SW480 (cell line): ENCODE measurements around the gene GUCD1.

Source experiments
- DNase-seq: peaks from one replicate; pipeline ENCODE4 v3.0.0-alpha.2; 2016; ENCODE audit warnings: low spot score

Gene GUCD1

DNA sequence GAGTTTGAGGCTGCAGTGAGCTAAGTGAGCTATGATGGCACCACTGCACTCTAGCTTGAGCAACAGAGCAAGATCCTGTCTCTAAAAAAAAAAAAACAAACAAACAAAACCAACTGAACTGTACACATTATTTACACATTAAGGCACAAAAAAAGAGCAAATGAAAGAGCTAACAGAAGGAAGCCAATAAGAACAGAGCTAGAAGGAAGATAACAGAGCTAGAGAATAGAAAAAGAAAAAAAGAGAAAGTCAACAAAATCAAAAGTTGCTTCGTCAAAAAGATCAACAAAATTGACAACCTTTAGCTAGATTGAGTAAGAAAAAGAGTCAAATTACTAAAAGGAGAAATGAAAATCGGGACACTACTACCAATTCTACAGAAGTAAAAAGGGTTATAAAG is 25.0 kb downstream of the GUCD1 start:
- DNase-seq: no peak

GRCh38 chr22:24526191-24526590 is 28.7 kb downstream of the GUCD1 start:
- no peak for DNase-seq

- DNase-seq: peak; percentile 70
These were observed 29.4 kb downstream of the GUCD1 start for GRCh38 chr22:24525416-24526037.

GRCh38 chr22:24523873-24524272 is 31.1 kb downstream of the GUCD1 start:
- DNase-seq: no peak

DNA sequence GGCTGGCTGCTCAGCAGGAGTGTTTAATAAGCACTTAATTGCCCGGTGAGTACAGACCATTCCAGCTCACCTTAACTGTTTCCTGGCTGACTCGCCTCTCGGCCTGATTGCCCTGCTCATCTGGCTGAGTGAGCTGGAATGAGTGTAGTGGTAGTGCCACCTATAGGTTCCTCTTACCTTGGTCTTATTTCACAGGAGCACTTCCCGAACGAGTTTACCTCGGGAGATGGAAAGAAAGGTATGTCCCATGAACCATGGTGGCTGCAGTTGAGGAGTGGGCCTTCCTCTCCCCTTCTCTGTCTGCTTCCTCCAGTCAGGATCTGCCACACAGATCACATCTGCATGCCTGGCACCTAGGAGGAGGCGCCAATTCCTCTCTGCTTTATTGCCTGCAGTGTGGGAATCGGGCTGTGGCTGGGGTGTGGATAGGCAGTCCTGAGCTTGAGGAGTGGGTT is 33.1 kb downstream of the GUCD1 start:
- peak; percentile 95 for DNase-seq

DNA sequence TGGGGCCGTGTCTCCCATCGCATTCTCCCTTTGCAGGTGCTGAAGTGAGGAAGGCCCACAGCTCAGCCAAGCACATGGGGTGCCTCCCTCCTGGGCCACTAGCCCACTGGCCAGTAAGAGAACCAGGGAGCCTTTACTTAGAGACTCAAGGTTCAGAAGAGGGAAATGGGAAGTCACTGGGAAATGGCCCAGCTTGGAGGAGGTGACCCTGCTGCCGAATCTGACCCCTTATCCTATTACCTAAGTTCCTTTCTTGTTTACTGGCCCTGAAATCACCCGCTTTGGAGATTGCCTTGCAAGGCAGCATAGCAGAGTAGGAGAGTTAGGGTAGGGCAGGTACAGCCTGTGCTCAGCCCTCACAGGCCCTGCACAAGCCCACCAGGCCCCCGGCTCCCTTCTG is 35.4 kb downstream of the GUCD1 start:
- no peak for DNase-seq

GRCh38 chr22:24518771-24519485 is 36.0 kb downstream of the GUCD1 start:
- DNase-seq: no peak

- DNase-seq: no peak
These were observed 36.7 kb downstream of the GUCD1 start for GRCh38 chr22:24518228-24518627.

GRCh38 chr22:24517446-24517845 is 37.5 kb downstream of the GUCD1 start:
- no peak for DNase-seq

GRCh38 chr22:24516301-24516737 is 38.6 kb downstream of the GUCD1 start:
- DNase-seq: no peak

- DNase-seq: no peak
These were observed 40.0 kb downstream of the GUCD1 start for GRCh38 chr22:24515027-24515338.

GRCh38 chr22:24514241-24515026 is 40.5 kb downstream of the GUCD1 start:
- DNase-seq: no peak

DNA sequence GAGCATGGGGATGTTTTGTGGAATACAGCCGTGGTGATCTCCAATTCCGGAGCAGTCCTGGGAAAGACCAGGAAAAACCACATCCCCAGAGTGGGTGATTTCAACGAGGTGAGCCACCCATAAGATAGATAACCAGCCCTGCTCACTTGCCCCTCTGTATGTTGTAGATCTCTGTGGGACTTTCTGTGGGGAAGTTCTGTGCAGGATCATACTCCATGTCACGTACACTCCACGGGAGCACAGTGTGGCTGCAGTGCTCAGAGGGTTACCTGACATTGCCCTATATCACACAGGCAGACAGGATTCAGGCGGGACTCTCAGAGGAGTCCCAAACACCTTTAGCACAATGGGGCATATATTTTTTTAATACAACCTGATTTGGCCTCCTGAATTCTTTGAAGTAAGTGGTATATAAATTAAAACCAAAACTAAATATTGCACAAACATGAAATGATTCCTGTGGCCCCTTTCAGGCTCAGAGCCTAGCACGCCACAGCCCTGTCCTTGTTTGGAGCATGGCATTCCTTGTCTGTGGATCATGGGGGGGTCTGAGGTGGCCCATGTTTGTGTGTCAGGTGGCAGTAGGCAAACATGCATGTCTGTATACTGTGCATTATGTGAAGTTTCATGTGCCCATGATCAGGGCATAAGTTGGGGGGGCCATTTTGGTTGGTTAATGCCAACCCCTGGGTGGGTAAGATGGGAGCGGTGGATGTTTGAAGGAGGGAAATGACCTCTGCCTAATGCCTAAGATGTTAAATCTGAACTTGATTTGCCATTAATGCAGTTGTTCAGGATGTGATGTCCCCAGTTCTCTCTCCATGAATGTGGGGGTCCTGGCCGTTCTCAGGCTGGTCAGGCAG is 41.3 kb downstream of the GUCD1 start:
- DNase-seq: no peak

GRCh38 chr22:24512043-24512442 is 42.9 kb downstream of the GUCD1 start:
- no peak for DNase-seq

DNA sequence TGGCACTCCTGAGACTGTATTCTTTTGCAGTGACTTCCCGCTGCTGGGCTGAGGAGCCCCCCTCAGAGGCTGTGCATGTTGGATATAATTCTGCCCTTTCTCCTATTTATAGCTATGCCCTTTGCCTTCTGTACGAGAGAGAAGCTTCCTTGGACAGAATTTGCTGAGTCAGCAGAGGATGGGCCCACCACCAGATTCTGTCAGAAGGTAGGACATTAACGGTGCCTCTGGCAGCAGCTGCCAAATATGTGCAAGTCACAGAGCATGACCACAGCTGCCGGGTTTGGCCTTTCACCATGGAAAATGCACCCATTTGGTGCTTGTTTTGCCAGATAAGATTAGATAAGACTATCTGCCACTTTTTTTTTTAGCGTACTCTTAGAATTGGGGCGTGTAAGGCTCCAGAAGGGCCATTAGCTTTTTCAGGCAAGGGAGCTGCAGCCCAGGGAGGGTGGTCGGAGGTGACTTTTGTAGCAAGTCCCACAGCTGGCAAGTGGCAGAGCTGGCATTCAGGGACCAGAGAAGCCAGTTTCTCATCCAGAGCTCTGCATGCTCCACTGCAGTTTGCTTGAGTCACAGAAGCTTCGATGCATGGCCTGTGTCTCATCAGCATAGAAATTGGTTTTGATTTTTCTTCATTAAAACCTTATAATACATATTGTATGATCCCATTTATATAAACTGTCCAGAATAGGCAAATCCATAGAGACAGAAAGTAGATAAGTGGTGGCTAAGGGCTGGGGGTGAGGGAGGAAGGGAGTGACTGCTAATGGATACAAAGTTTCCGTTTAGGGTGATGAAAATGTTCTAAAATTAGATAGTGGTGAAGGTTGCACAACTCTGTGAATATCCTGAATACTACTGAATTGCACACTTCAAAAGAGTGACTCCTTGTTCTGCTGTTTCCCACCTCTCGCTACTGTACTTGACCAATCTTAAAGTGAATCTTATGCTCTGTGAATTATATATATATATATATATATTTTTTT is 44.0 kb downstream of the GUCD1 start:
- peak; percentile 5 for DNase-seq

DNA sequence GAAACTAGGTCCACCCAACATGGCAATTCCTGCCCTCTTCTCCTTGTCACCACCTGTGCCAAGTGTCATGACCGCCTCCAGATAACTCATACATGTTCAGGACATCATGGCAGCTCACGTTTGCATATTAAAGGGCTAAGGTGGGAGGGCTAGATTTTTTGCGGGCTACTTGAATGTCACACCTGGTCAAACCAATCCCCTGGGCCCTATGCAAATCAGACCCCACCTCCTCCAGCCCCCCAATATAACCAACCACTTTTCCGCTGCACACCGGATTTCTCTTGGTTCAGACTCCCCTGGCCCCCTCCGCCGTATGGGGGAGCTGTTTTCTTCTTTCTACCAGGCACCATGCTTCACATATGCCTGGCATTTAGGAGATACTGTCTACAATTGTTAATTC is 47.2 kb downstream of the GUCD1 start:
- DNase-seq: no peak

- peak; percentile 16 for DNase-seq
These were observed 48.0 kb downstream of the GUCD1 start for GRCh38 chr22:24506802-24507438.

- no peak for DNase-seq
These were observed 49.8 kb downstream of the GUCD1 start for GRCh38 chr22:24504956-24505736.

GRCh38 chr22:24504540-24504939 is 50.4 kb downstream of the GUCD1 start:
- DNase-seq: no peak
